ENCODE data around the gene NDUFB3. TPM values are rescaled to one million over a fixed set of nuclear protein-coding genes. Genes with fewer than 3 reads are reported as not detected.

The NDUFB3 gene
- 40.8 and 45.5 TPM in 2 replicates for total RNA-seq

DNA sequence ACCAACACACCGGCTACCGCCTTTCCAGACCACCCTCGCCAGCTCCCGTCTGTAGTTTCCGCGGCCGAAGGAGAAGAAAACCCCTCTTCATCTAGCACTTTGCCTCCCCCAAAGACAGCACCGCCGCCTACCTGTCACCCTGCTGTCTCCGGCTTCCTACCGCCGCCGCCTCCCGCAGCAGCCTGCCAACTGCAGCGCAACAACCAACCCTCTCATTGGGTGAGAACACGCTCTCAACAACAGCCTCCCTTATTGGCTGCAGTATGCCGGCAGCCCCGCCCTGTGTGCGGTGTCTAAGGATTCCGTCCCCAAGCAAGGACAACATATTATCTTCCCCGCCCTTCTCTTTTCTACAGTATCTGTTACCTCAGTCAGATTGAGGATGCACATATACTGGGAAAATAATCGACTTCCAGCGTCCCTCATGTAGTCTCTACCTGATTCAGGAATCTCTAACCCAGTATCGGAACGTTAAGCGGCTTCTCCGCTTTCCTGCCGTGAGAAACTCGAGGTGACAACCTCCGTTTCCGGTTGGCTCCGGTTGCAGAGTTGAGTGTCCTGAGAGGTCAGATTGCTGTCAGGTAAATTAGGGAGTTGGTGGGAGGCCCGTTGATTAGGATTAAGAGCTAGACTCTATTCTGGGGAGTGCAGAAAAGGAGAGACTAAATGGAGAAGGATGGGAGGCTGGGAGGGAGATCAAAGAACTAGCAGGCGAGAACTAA, at the start of gene NDUFB3, which contains the start of gene HYCC2:
TSS of gene NDUFB3 (plus strand) at position 523 of the 722 bp plus-strand sequence. CDS start 6,882 bp downstream, outside the sequence.
TSS of gene HYCC2 (minus strand) at position 193 of the 722 bp plus-strand sequence. CDS start 47,662 bp downstream, outside the sequence.

DNA sequence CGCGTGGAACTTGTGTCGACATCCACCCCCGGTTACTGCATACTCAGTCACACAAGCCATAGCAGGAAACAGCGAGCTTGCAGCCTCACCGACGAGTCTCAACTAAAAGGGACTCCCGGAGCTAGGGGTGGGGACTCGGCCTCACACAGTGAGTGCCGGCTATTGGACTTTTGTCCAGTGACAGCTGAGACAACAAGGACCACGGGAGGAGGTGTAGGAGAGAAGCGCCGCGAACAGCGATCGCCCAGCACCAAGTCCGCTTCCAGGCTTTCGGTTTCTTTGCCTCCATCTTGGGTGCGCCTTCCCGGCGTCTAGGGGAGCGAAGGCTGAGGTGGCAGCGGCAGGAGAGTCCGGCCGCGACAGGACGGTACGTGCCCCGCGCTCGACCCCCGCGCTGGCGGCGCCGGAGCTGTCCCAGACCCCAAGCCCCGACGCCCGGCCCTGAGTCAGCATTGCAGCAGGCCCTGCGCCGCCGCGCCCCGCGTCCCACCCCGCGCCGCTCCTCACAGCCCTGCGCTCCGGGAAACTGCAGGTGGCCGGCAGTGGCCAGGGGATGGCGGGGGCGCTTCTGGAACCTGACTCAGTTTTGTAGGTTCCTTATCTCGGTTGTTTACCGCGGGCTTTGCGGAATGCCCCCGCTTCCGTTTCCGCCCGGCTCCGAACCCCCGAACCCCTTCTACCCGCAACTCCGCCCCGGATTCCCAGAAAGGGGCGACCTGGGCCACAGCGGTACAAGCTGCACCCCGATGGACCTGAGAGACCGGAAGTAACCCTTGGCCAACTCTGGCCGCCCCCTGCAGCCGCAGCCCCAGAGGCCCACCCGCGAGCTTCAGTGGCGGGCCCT, 44.5 kb downstream of the NDUFB3 start, which contains the start of gene CFLAR:
TSS of gene CFLAR (plus strand) at position 50 of the 844 bp plus-strand sequence. CDS start 13,702 bp downstream, outside the sequence.

Small RNA genes lying within 50 kb of the gene (small RNA-seq; reads per million reads assigned to genes)
- not detected for gene RNU6-1206P

Other genes starting within 250 kb of the NDUFB3 start
- 48.5 and 50.0 TPM in 2 replicates for gene CLK1, start 207.3 kb upstream of the NDUFB3 start, total RNA-seq
- gene PPIL3, start 182.9 kb upstream of the NDUFB3 start, total RNA-seq = 33.6 and 35.3 TPM in 2 replicates
- 27.9 and 37.1 TPM in 2 replicates for gene NIF3L1, start 182.6 kb upstream of the NDUFB3 start, total RNA-seq
- 11.0 and 17.0 TPM in 2 replicates for gene ORC2, start 108.3 kb upstream of the NDUFB3 start, total RNA-seq
- 6.2 and 8.2 TPM in 2 replicates for gene HYCC2, start 330 bp upstream of the NDUFB3 start, total RNA-seq
- 61.2 and 76.4 TPM in 2 replicates for gene CFLAR, start 44.2 kb downstream of the NDUFB3 start, total RNA-seq
- gene CASP10, start 111.1 kb downstream of the NDUFB3 start, total RNA-seq = 5.1 and 7.4 TPM in 2 replicates
- 18.4 and 26.6 TPM in 2 replicates for gene CASP8, start 188.5 kb downstream of the NDUFB3 start, total RNA-seq